Measurements from ENCODE around the gene APMAP.

DNA sequence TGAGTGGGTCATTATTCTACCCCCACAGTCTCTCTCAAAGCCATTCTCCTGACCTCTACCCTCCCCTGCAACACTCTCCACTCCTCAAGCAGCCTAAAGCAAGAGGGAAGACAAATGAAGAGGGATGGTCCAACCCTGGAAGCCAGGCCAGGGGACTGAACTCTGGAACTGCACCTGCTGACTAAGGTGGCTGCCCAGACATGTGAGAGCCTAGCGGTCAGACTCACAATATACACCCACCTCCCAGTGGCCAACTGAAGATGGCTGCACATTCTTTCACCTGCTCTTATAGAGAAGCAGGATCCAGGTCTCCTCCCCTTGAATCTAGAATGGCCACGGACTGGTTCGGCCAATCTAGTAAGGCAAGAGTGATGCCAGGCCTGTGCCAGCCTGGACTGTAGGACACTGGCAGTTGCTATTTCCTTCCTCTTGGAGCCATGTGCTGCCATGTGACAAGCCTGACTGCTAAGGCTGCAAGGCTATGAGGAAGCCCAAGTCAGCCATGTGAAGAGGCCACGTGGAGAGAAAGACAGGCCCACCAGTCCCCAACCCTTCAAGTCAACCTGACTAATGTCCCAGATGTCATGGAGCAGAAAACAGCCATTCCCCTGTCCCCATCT is 33.5 kb upstream of the APMAP start:
- TF ChIP-seq, protein P1, sequence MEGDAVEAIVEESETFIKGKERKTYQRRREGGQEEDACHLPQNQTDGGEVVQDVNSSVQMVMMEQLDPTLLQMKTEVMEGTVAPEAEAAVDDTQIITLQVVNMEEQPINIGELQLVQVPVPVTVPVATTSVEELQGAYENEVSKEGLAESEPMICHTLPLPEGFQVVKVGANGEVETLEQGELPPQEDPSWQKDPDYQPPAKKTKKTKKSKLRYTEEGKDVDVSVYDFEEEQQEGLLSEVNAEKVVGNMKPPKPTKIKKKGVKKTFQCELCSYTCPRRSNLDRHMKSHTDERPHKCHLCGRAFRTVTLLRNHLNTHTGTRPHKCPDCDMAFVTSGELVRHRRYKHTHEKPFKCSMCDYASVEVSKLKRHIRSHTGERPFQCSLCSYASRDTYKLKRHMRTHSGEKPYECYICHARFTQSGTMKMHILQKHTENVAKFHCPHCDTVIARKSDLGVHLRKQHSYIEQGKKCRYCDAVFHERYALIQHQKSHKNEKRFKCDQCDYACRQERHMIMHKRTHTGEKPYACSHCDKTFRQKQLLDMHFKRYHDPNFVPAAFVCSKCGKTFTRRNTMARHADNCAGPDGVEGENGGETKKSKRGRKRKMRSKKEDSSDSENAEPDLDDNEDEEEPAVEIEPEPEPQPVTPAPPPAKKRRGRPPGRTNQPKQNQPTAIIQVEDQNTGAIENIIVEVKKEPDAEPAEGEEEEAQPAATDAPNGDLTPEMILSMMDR (IDR thresholded peaks at IDR 0.05): no peak
- TF ChIP-seq POLR2AphosphoS5 (IDR thresholded peaks at IDR 0.05) (no peak), POLR2A (IDR thresholded peaks at IDR 0.05) (no peak)

All from prostate gland (tissue), 2 donors.